ENCODE measurements around the gene GCNT4. TPM values are rescaled to one million over a fixed set of nuclear protein-coding genes. Genes with fewer than 3 reads are reported as not detected.

GCNT4 gene
- total RNA-seq, 1 experiment from 2014 or later: under 0.01 TPM

GRCh38 chr5:75023368-75024159, 28.8 kb downstream of the GCNT4 start:
- no TSS peak for BruUV-seq (replicated peaks)
- Histone ChIP-seq H3K9ac (ENCODE audit: low read length) (no peak overlapping the region), H3K4me1 (ENCODE audit: insufficient read depth, low read length) (peaks cover 10% of the 10 kb centered on the region; the same call in 1 of the 2 replicates), H2AFZ (ENCODE audit: low read length) (no peak overlapping the region), H3F3A (ENCODE audit: low read length, unreplicated experiment) (no peaks in the 10 kb centered on the region), H3K4me2 (ENCODE audit: low read length) (no peak overlapping the region), H4K20me1 (ENCODE audit: low read length) (no peaks in the 10 kb centered on the region), H3K9me3 (ENCODE audit: low read length) (no peaks in the 10 kb centered on the region), H3K9me2 (replicated peaks; ENCODE audit: low read length) (no peaks in the 10 kb centered on the region), H3K27me3 (ENCODE audit: low read length) (no peaks in the 10 kb centered on the region), H3K27ac (ENCODE audit: low read length) (no peak overlapping the region), H3K36me3 (ENCODE audit: low read depth, low read length) (no peaks in the 10 kb centered on the region), H3K79me2 (ENCODE audit: low read length) (no peaks in the 10 kb centered on the region), H3K4me3 (ENCODE audit: low read length) (no peak overlapping the region)
- TF ChIP-seq CTCF (conservative IDR thresholded peaks at IDR 0.05; ENCODE audit: low read depth, low read length) (no peak), EZH2 (IDR thresholded peaks at IDR 0.05; ENCODE audit: low read length, unreplicated experiment) (no peak), EZH2phosphoT487 (IDR thresholded peaks at IDR 0.05; ENCODE audit: borderline replicate concordance, low read length) (no peak)
- ChIA-PET POLR2A (ENCODE audit: unreplicated experiment) (no interaction called here), CTCF (no interaction called here)
- no peak for ATAC-seq
- DNase-seq: no peak
- intact Hi-C loops (cut with micrococcal nuclease): no loop called here

GRCh38 chr5:75021800-75022199, 30.6 kb downstream of the GCNT4 start:
- intact Hi-C loops (cut with micrococcal nuclease): no loop called here
- DNase-seq (no peak), ATAC-seq (no peak)
- no TSS peak for BruUV-seq (replicated peaks)
- no peak overlapping the region for H3K9ac ChIP-seq (ENCODE audit: low read length)
- H3F3A ChIP-seq (ENCODE audit: low read length, unreplicated experiment): no peaks in the 10 kb centered on the region
- no peaks in the 10 kb centered on the region for H3K9me3 ChIP-seq (ENCODE audit: low read length)
- no peak overlapping the region for H3K27ac ChIP-seq (ENCODE audit: low read length)
- TF ChIP-seq EZH2 (IDR thresholded peaks at IDR 0.05; ENCODE audit: low read length, unreplicated experiment) (no peak), EZH2phosphoT487 (IDR thresholded peaks at IDR 0.05; ENCODE audit: borderline replicate concordance, low read length) (no peak), CTCF (conservative IDR thresholded peaks at IDR 0.05; ENCODE audit: low read depth, low read length) (no peak)
- no peaks in the 10 kb centered on the region for H3K9me2 ChIP-seq (replicated peaks; ENCODE audit: low read length)
- CTCF ChIA-PET: no interaction called here
- no peaks in the 10 kb centered on the region for H3K79me2 ChIP-seq (ENCODE audit: low read length)
- H3K4me3 ChIP-seq (ENCODE audit: low read length): no peak overlapping the region
- no peak overlapping the region for H3K4me2 ChIP-seq (ENCODE audit: low read length)
- POLR2A ChIA-PET (ENCODE audit: unreplicated experiment): no interaction called here
- no peaks in the 10 kb centered on the region for H3K36me3 ChIP-seq (ENCODE audit: low read depth, low read length)
- H3K27me3 ChIP-seq (ENCODE audit: low read length): no peaks in the 10 kb centered on the region
- H2AFZ ChIP-seq (ENCODE audit: low read length): no peak overlapping the region
- peaks cover 14% of the 10 kb centered on the region; the same call in 1 of the 2 replicates for H3K4me1 ChIP-seq (ENCODE audit: insufficient read depth, low read length)
- no peaks in the 10 kb centered on the region for H4K20me1 ChIP-seq (ENCODE audit: low read length)

GRCh38 chr5:75021219-75021618, 31.1 kb downstream of the GCNT4 start:
- TF ChIP-seq CTCF (conservative IDR thresholded peaks at IDR 0.05; ENCODE audit: low read depth, low read length) (no peak), EZH2phosphoT487 (IDR thresholded peaks at IDR 0.05; ENCODE audit: borderline replicate concordance, low read length) (no peak)
- DNase-seq: no peak
- no peak overlapping the region for H3K9ac ChIP-seq (ENCODE audit: low read length)
- H2AFZ ChIP-seq (ENCODE audit: low read length): no peak overlapping the region
- no peaks in the 10 kb centered on the region for H3K9me2 ChIP-seq (replicated peaks; ENCODE audit: low read length)
- no peaks in the 10 kb centered on the region for H3K36me3 ChIP-seq (ENCODE audit: low read depth, low read length)
- no peaks in the 10 kb centered on the region for H3K9me3 ChIP-seq (ENCODE audit: low read length)
- H4K20me1 ChIP-seq (ENCODE audit: low read length): no peaks in the 10 kb centered on the region
- ChIA-PET CTCF (no interaction called here), POLR2A (ENCODE audit: unreplicated experiment) (no interaction called here)
- peaks cover 14% of the 10 kb centered on the region; the same call in 1 of the 2 replicates for H3K4me1 ChIP-seq (ENCODE audit: insufficient read depth, low read length)
- no peak overlapping the region for H3K27ac ChIP-seq (ENCODE audit: low read length)
- no peaks in the 10 kb centered on the region for H3K79me2 ChIP-seq (ENCODE audit: low read length)
- ATAC-seq: no peak
- H3F3A ChIP-seq (ENCODE audit: low read length, unreplicated experiment): no peaks in the 10 kb centered on the region
- intact Hi-C loops (cut with micrococcal nuclease): no loop called here
- no peak overlapping the region for H3K4me3 ChIP-seq (ENCODE audit: low read length)
- H3K27me3 ChIP-seq (ENCODE audit: low read length): no peaks in the 10 kb centered on the region
- no TSS peak for BruUV-seq (replicated peaks)
- no peak overlapping the region for H3K4me2 ChIP-seq (ENCODE audit: low read length)
